Measurements from ENCODE around the gene HTT. TPM values are rescaled to one million over a fixed set of nuclear protein-coding genes. Genes with fewer than 3 reads are reported as not detected.

The HTT gene
- total and polyA plus RNA-seq, 2 of the 13 experiments (the other 11 are each of a cell fraction or from before 2014, with no cell fraction given), result 17.5 to 19.5 TPM

DNA sequence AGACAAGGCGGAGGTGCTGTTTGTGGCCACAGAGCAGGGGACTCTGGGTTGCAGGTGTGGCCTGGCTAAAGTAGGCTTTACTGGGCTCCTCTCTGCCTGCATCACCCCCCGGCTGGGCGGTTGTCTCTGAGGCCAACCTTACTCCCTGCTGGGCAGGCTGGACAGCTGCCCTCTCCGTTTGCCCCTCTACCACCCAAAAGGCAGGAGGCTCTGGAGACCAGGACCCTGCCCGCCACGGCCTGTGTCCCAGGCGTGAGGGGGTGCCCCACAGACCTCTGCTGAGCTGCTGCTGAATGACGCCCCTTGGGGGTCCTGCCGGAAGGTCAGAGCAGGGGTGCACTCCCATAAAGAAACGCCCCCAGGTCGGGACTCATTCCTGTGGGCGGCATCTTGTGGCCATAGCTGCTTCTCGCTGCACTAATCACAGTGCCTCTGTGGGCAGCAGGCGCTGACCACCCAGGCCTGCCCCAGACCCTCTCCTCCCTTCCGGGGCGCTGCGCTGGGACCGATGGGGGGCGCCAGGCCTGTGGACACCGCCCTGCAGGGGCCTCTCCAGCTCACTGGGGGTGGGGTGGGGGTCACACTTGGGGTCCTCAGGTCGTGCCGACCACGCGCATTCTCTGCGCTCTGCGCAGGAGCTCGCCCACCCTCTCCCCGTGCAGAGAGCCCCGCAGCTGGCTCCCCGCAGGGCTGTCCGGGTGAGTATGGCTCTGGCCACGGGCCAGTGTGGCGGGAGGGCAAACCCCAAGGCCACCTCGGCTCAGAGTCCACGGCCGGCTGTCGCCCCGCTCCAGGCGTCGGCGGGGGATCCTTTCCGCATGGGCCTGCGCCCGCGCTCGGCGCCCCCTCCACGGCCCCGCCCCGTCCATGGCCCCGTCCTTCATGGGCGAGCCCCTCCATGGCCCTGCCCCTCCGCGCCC, 1.1 kb upstream of the HTT start (continued):
- TF ChIP-seq, protein P1, sequence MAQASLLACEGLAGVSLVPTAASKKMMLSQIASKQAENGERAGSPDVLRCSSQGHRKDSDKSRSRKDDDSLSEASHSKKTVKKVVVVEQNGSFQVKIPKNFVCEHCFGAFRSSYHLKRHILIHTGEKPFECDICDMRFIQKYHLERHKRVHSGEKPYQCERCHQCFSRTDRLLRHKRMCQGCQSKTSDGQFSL (CRISPR knock-in tag; IDR thresholded peaks at IDR 0.05), result peak; percentile 43; the same call in 1 of the 2 replicates
- TF ChIP-seq ZNF775 (CRISPR knock-in tag; IDR thresholded peaks at IDR 0.05; ENCODE audit: borderline replicate concordance) (no peak), ZNF256 (CRISPR knock-in tag; conservative IDR thresholded peaks at IDR 0.05) (no peak), ARNT2 (CRISPR knock-in tag; IDR thresholded peaks at IDR 0.05; ENCODE audit: low read depth) (peak; percentile 39; the same call in 1 of the 2 replicates), ZNF207 (IDR thresholded peaks at IDR 0.05; ENCODE audit: borderline replicate concordance) (no peak), PHF8 (CRISPR knock-in tag; IDR thresholded peaks at IDR 0.05) (peak; percentile 70), TARDBP (CRISPR knock-in tag; IDR thresholded peaks at IDR 0.05) (no peak), ZSCAN12 (CRISPR knock-in tag; IDR thresholded peaks at IDR 0.05) (no peak), ZNF670 (CRISPR knock-in tag; IDR thresholded peaks at IDR 0.05; ENCODE audit: borderline replicate concordance) (peak; percentile 77; the same call in 1 of the 2 replicates), NFIC (IDR thresholded peaks at IDR 0.05; ENCODE audit: low read length) (no peak), CAMTA2 (CRISPR knock-in tag; IDR thresholded peaks at IDR 0.05; ENCODE audit: borderline replicate concordance) (no peak), ZNF768 (CRISPR knock-in tag; IDR thresholded peaks at IDR 0.05) (peak; percentile 18; the same call in 1 of the 2 replicates), SMC3 (IDR thresholded peaks at IDR 0.05; ENCODE audit: low read length) (no peak), ZNF430 (CRISPR knock-in tag; IDR thresholded peaks at IDR 0.05) (peak; percentile 38; the same call in 1 of the 2 replicates), ZNF180 (CRISPR knock-in tag; IDR thresholded peaks at IDR 0.05; ENCODE audit: borderline replicate concordance, low read depth) (no peak), PAF1 (CRISPR knock-in tag; IDR thresholded peaks at IDR 0.05) (no peak), ZNF644 (CRISPR knock-in tag; IDR thresholded peaks at IDR 0.05; ENCODE audit: low read depth) (no peak), PHF5A (CRISPR knock-in tag; IDR thresholded peaks at IDR 0.05; ENCODE audit: low read depth, unreplicated experiment) (no peak), CCDC6 (CRISPR knock-in tag; IDR thresholded peaks at IDR 0.05) (peak; percentile 41; the same call in 1 of the 2 replicates), ZNF780A (CRISPR knock-in tag; IDR thresholded peaks at IDR 0.05) (no peak), NR2F2 (IDR thresholded peaks at IDR 0.05; ENCODE audit: borderline replicate concordance, low read depth) (no peak), ZNF556 (CRISPR knock-in tag; IDR thresholded peaks at IDR 0.05; ENCODE audit: borderline replicate concordance) (no peak), PBX2 (CRISPR knock-in tag; IDR thresholded peaks at IDR 0.05) (no peak)
- TF ChIP-seq, protein P2, sequence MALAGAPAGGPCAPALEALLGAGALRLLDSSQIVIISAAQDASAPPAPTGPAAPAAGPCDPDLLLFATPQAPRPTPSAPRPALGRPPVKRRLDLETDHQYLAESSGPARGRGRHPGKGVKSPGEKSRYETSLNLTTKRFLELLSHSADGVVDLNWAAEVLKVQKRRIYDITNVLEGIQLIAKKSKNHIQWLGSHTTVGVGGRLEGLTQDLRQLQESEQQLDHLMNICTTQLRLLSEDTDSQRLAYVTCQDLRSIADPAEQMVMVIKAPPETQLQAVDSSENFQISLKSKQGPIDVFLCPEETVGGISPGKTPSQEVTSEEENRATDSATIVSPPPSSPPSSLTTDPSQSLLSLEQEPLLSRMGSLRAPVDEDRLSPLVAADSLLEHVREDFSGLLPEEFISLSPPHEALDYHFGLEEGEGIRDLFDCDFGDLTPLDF (CRISPR knock-in tag; IDR thresholded peaks at IDR 0.05), result peak; percentile 68
- TF ChIP-seq, protein P3, sequence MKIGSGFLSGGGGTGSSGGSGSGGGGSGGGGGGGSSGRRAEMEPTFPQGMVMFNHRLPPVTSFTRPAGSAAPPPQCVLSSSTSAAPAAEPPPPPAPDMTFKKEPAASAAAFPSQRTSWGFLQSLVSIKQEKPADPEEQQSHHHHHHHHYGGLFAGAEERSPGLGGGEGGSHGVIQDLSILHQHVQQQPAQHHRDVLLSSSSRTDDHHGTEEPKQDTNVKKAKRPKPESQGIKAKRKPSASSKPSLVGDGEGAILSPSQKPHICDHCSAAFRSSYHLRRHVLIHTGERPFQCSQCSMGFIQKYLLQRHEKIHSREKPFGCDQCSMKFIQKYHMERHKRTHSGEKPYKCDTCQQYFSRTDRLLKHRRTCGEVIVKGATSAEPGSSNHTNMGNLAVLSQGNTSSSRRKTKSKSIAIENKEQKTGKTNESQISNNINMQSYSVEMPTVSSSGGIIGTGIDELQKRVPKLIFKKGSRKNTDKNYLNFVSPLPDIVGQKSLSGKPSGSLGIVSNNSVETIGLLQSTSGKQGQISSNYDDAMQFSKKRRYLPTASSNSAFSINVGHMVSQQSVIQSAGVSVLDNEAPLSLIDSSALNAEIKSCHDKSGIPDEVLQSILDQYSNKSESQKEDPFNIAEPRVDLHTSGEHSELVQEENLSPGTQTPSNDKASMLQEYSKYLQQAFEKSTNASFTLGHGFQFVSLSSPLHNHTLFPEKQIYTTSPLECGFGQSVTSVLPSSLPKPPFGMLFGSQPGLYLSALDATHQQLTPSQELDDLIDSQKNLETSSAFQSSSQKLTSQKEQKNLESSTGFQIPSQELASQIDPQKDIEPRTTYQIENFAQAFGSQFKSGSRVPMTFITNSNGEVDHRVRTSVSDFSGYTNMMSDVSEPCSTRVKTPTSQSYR (CRISPR knock-in tag; IDR thresholded peaks at IDR 0.05; ENCODE audit: borderline replicate concordance), result peak; percentile 16; the same call in 1 of the 2 replicates

Data from HepG2 (cell line).